Mucosa of rectum (tissue), 2 donors: ENCODE measurements around the gene DENND2A.

Source experiments
- H3K27ac ChIP-seq, 2 donors: one replicate each; pipeline ENCODE4 v1.7.0; 2013; ENCODE audit warnings: inconsistent platforms in 2 of 2, low read depth in 2 of 2, low read length in 2 of 2
- H3K27me3 ChIP-seq, 2 donors: one replicate each; pipeline ENCODE4 v1.7.0; 2013; ENCODE audit warnings: low read length in 2 of 2; ENCODE audit not compliant: control insufficient read depth in 2 of 2, insufficient read depth in 2 of 2
- H3K36me3 ChIP-seq, 2 donors: one replicate each; pipeline ENCODE4 v1.7.0; 2013; ENCODE audit warnings: low read length in 2 of 2; ENCODE audit not compliant: control insufficient read depth in 2 of 2, insufficient read depth in 2 of 2
- H3K4me1 ChIP-seq, 2 donors: one replicate each; pipeline ENCODE4 v1.7.0; 2013; ENCODE audit warnings: low read length in 2 of 2, mild to moderate bottlenecking in 1 of 2; ENCODE audit not compliant: control insufficient read depth in 2 of 2, insufficient read depth in 2 of 2
- H3K4me3 ChIP-seq, 2 donors: one replicate each; pipeline ENCODE4 v1.7.0; 2013; ENCODE audit warnings: low read length in 2 of 2
- H3K9ac ChIP-seq, 2 donors: one replicate each; pipeline ENCODE4 v1.7.0; 2013; ENCODE audit warnings: low read length in 2 of 2, low read depth in 1 of 2, mild to moderate bottlenecking in 1 of 2
- H3K9me3 ChIP-seq, 2 donors: one replicate each; pipeline ENCODE4 v1.7.0; 2013; ENCODE audit warnings: low read length in 2 of 2; ENCODE audit not compliant: control insufficient read depth in 2 of 2
- donor health status: healthy.
- donor health status: Normal muscosa, but diverticular disease.

DENND2A gene

DNA sequence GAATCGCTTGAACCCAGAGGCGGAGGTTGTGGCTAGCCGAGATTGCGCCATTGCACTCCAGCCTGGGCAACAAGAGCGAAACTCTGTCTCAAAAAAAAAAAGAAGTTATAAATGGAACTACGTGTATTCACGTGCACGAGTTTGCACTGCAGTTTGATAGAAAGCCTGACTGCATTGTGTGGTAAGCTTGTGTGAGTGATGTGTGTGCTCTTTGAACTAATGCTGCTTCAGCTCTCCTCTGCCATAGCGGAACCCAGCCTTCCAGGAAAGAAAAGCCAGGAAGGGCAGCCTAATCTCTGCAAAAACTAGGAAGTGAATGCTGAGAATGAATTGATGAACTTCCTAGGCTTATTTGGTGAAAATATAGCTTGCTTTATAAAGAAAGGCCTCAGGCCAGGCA is 145.7 kb downstream of the DENND2A start:
- H3K27me3 ChIP-seq = no peaks in the 10 kb centered on the region
- H3K36me3 ChIP-seq = no peaks in the 10 kb centered on the region
- H3K9ac ChIP-seq = no peak overlapping the region

DNA sequence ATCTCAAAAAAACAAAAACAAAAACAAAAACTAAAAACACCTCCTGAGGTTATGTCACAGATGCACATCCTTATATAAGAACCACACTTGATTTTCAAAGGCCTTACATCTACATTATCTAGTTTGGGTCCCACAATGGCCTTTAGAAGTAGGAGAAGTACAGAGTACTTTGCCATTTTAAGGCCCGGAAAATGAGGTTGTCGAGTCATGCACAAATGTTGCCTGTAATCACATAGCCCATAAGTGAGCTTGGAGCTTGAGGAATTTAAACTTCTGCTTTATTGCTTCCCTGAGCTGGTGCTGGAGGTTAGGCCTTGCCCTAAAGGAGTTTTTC is 151.6 kb downstream of the DENND2A start:
- H3K4me3 ChIP-seq = no peak overlapping the region
- H3K36me3 ChIP-seq = no peaks in the 10 kb centered on the region
- H3K27me3 ChIP-seq = no peaks in the 10 kb centered on the region
- no peak overlapping the region for H3K9ac ChIP-seq
- no peak overlapping the region for H3K27ac ChIP-seq
- H3K4me1 ChIP-seq = peaks cover 4 to 11% of the 10 kb centered on the region in 2 donors
- no peaks in the 10 kb centered on the region for H3K9me3 ChIP-seq

More for the DNA sequence above, 145.7 kb downstream of the DENND2A start:
- Histone ChIP-seq H3K9me3 (no peaks in the 10 kb centered on the region), H3K27ac (no peak overlapping the region), H3K4me3 (no peak overlapping the region), H3K4me1 (peaks cover 2 to 8% of the 10 kb centered on the region in 2 donors)

- Histone ChIP-seq H3K9me3 (no peaks in the 10 kb centered on the region), H3K36me3 (no peaks in the 10 kb centered on the region), H3K27me3 (no peaks in the 10 kb centered on the region), H3K4me1 (peaks cover 4 to 8% of the 10 kb centered on the region in 2 donors), H3K4me3 (no peak overlapping the region), H3K27ac (peak overlapping the region; percentile 40 to 55), H3K9ac (no peak overlapping the region)
Observed at GRCh38 chr7:140485500-140486265, 154.9 kb downstream of the DENND2A start.

DNA sequence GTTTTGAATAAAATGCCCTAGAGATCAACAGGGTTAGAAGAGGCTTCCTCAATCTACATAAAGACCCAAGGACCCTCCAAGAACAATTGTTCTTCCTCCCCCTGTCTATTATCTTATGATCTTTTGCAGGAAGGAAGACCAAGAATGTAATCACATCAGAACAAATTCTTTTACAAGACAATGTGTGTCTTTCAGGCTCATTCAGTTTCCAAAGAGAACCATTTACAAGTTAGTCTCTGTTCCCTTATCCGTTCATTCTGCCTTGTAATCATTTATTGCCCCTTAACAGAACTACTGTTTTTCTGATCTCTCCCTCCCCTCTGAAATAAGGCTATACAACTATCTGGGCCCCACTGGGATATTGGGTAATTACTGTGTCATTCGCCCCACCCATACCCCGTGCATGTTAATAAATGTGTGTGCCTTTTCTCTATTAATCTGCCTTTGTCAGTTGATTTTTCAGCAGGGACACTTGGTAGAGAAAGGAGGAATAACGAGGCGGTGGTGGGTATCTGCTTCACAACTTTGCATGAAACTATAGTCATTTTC is 155.6 kb downstream of the DENND2A start:
- Histone ChIP-seq H3K9ac (no peak overlapping the region), H3K4me1 (peaks cover 4 to 8% of the 10 kb centered on the region in 2 donors), H3K4me3 (no peak overlapping the region), H3K9me3 (no peaks in the 10 kb centered on the region), H3K36me3 (no peaks in the 10 kb centered on the region), H3K27ac (peak overlapping the region; percentile 40 to 55), H3K27me3 (no peaks in the 10 kb centered on the region)

DNA sequence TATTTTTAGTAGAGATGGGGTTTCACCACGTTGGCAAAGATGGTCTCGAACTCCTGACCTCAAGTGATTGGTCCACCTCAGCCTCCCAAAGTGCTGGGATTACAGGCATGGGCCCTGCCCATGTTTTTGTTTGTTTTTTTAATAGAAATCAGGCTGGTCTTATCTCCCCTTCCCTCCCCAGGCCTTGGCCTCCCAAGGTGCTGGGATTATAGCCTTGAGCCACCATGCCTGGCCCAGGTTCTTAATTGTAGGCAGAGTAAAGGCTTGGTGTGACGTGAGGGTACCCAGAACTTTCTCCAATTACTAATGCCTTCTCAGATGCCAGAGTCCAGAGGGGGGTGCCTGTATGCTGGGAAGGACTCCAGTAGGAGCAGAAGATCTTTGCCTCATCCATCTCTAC is 156.1 kb downstream of the DENND2A start:
- Histone ChIP-seq H3K9me3 (no peaks in the 10 kb centered on the region), H3K4me3 (no peak overlapping the region), H3K4me1 (peaks cover 6 to 12% of the 10 kb centered on the region in 2 donors), H3K36me3 (no peaks in the 10 kb centered on the region), H3K27ac (no peak overlapping the region), H3K27me3 (no peaks in the 10 kb centered on the region), H3K9ac (no peak overlapping the region)

- Histone ChIP-seq H3K4me1 (peaks cover 19 to 20% of the 10 kb centered on the region in 2 donors), H3K9me3 (no peaks in the 10 kb centered on the region), H3K4me3 (peak overlapping the region; percentile 89 to 91), H3K36me3 (no peaks in the 10 kb centered on the region), H3K27me3 (no peaks in the 10 kb centered on the region), H3K27ac (peak overlapping the region; percentile 96 to 97), H3K9ac (peak overlapping the region; percentile 27 to 93)
Observed at GRCh38 chr7:140479739-140480084, 160.9 kb downstream of the DENND2A start.

GRCh38 chr7:140479062-140479738 is 161.4 kb downstream of the DENND2A start, which contains the start of gene MKRN1:
MKRN1 (minus strand) TSS chr7:140479505; CDS start chr7:140479344, 161 bp downstream.
- H3K27me3 ChIP-seq = no peaks in the 10 kb centered on the region

DNA sequence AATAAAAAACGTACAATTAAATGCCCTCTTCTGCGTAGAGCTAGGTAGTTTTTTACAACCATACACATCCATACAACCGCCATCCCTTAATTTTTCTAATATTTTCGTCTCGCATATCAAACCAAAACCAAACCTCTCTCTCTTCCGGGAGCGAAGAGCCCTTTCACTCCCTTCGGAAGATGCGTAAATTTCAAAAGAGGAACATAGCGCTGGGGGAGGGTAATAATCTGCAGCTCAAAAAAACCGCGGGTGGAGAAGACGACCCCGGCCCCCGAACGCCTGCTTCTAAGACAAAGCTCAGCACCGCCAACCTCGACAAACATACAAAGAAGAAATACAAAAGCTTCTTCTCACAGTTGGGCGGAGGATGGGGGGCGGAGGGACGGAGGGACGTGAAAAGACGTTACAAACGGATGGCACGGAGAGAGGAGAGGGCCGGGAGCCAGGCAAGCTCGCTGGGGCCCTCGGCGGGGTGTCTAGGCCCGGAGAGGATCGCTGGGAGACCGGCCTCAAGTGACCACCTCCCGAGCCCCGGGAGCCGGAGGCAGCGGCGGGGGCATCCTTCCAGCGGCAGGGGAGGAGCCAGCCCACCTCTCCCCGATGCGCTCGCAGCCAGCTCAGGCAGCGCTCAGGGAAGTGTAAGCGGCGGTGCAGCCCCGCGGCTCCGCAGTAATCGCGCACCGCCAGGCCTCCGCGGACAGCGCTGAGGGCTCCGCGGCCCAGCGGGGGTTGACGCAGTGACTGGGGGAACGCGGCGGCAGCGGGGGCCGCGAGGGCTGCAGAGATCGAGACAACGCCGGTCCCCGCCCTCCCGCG is 162.2 kb downstream of the DENND2A start:
- no peaks in the 10 kb centered on the region for H3K9me3 ChIP-seq
- no peaks in the 10 kb centered on the region for H3K27me3 ChIP-seq
- peaks cover 19 to 20% of the 10 kb centered on the region in 2 donors for H3K4me1 ChIP-seq
- H3K9ac ChIP-seq = peak overlapping the region; percentile 91 to 93
- H3K27ac ChIP-seq = peak overlapping the region; percentile 96 to 97
- no peaks in the 10 kb centered on the region for H3K36me3 ChIP-seq
- peak overlapping the region; percentile 89 to 91 for H3K4me3 ChIP-seq

More at GRCh38 chr7:140479062-140479738, 161.4 kb downstream of the DENND2A start, which contains the start of gene MKRN1:
- H3K9me3 ChIP-seq = no peaks in the 10 kb centered on the region
- H3K9ac ChIP-seq = peak within 1 kb of the TSS; percentile 91 to 93
- peaks cover 19 to 20% of the 10 kb centered on the region in 2 donors for H3K4me1 ChIP-seq
- H3K27ac ChIP-seq = peak within 1 kb of the TSS; percentile 96 to 97
- H3K4me3 ChIP-seq = peak within 1 kb of the TSS; percentile 89 to 91
- no peaks in the 10 kb centered on the region for H3K36me3 ChIP-seq

GRCh38 chr7:140476698-140477261 is 163.8 kb downstream of the DENND2A start:
- H3K9ac ChIP-seq = peak overlapping the region; percentile 38 to 93
- no peaks in the 10 kb centered on the region for H3K36me3 ChIP-seq
- H3K27me3 ChIP-seq = no peaks in the 10 kb centered on the region
- no peaks in the 10 kb centered on the region for H3K9me3 ChIP-seq
- H3K27ac ChIP-seq = peak overlapping the region; percentile 96 to 97
- H3K4me1 ChIP-seq = peaks cover 19 to 20% of the 10 kb centered on the region in 2 donors
- peak overlapping the region; percentile 17 to 91 for H3K4me3 ChIP-seq
